Ishikawa (cell line): Measurements from ENCODE around the gene NCBP3.

ENCODE experiments used
- CEBPB ChIP-seq: IDR thresholded peaks from 2 replicates; pipeline ENCODE4 v1.6.1; 2012
- CREB1 ChIP-seq: IDR thresholded peaks from 2 replicates; pipeline ENCODE4 v1.6.1; 2012; ENCODE audit warnings: low read depth
- EGR1 ChIP-seq: IDR thresholded peaks from 2 replicates; pipeline ENCODE4 v1.6.1; 2012
- EP300 ChIP-seq: IDR thresholded peaks from 2 replicates; pipeline ENCODE4 v1.6.1; 2012; ENCODE audit warnings: borderline replicate concordance
- FOXM1 ChIP-seq: IDR thresholded peaks from 2 replicates; pipeline ENCODE4 v1.6.1; 2012; ENCODE audit warnings: low read depth, borderline replicate concordance
- MAX ChIP-seq: IDR thresholded peaks from 2 replicates; pipeline ENCODE4 v1.6.1; 2012
- NFIC ChIP-seq: IDR thresholded peaks from 2 replicates; pipeline ENCODE4 v1.6.1; 2012
- RAD21 ChIP-seq: IDR thresholded peaks from 2 replicates; pipeline ENCODE4 v1.6.1; 2012; ENCODE audit warnings: low read depth
- REST ChIP-seq: IDR thresholded peaks from 2 replicates; pipeline ENCODE4 v1.6.1; 2012; ENCODE audit warnings: low read depth, mild to moderate bottlenecking
- TAF1 ChIP-seq: IDR thresholded peaks from 2 replicates; pipeline ENCODE4 v1.6.1; 2012; ENCODE audit warnings: low read depth, mild to moderate bottlenecking
- TCF12 ChIP-seq: IDR thresholded peaks from 2 replicates; pipeline ENCODE4 v1.6.1; 2012; ENCODE audit warnings: low read depth
- TEAD4 ChIP-seq: IDR thresholded peaks from 2 replicates; pipeline ENCODE4 v1.6.1; 2012
- USF1 ChIP-seq: IDR thresholded peaks from 2 replicates; pipeline ENCODE4 v1.6.1; 2012
- YY1 ChIP-seq: IDR thresholded peaks from 2 replicates; pipeline ENCODE4 v1.6.1; 2012; ENCODE audit warnings: low read depth
- ZBTB7A ChIP-seq: IDR thresholded peaks from 2 replicates; pipeline ENCODE4 v1.6.1; 2012; ENCODE audit warnings: low read depth

Gene NCBP3

GRCh38 chr17:3796110-3796821, 49.8 kb downstream of the NCBP3 start:
- no peak for TF ChIP-seq CEBPB
- TF ChIP-seq NFIC = no peak
- TF ChIP-seq FOXM1 = no peak
- no peak for TF ChIP-seq TCF12
- TF ChIP-seq ZBTB7A = no peak
- TF ChIP-seq MAX = no peak
- TF ChIP-seq TEAD4 = no peak
- TF ChIP-seq RAD21 = no peak
- TF ChIP-seq CREB1 = no peak
- TF ChIP-seq USF1 = no peak
- TF ChIP-seq REST = no peak
- no peak for TF ChIP-seq TAF1
- TF ChIP-seq EGR1 = no peak
- no peak for TF ChIP-seq YY1
- TF ChIP-seq EP300 = no peak

GRCh38 chr17:3795390-3796102, 50.5 kb downstream of the NCBP3 start:
- TF ChIP-seq TEAD4 (no peak), NFIC (no peak), EP300 (no peak), CEBPB (no peak), USF1 (no peak), FOXM1 (no peak), EGR1 (no peak), TCF12 (no peak)

- TF ChIP-seq RAD21 = no peak
- TF ChIP-seq ZBTB7A = no peak
- no peak for TF ChIP-seq YY1
- TF ChIP-seq REST = no peak
- no peak for TF ChIP-seq EP300
- TF ChIP-seq CEBPB = no peak
- no peak for TF ChIP-seq TCF12
- TF ChIP-seq MAX = no peak
- TF ChIP-seq CREB1 = no peak
- TF ChIP-seq TAF1 = no peak
- TF ChIP-seq USF1 = no peak
- no peak for TF ChIP-seq TEAD4
- no peak for TF ChIP-seq FOXM1
- no peak for TF ChIP-seq NFIC
- TF ChIP-seq EGR1 = no peak
Measured at GRCh38 chr17:3794557-3795389, 51.3 kb downstream of the NCBP3 start.

- TF ChIP-seq EGR1 (no peak), MAX (no peak), CEBPB (no peak), FOXM1 (no peak)
Measured at GRCh38 chr17:3792481-3792880, 53.6 kb downstream of the NCBP3 start.

- TF ChIP-seq RAD21 = no peak
- no peak for TF ChIP-seq USF1
- TF ChIP-seq CEBPB = no peak
- TF ChIP-seq NFIC = no peak
Measured at GRCh38 chr17:3788200-3788599, 57.8 kb downstream of the NCBP3 start.
